K562 (cell line): Measurements from ENCODE around the gene POLR2J. TPM values are rescaled to one million over a fixed set of nuclear protein-coding genes. Genes with fewer than 3 reads are reported as not detected.
A peak's percentile ranks its signal among the peaks of the same experiment; 100 is the strongest.

ENCODE experiments used
- BRF2 ChIP-seq: IDR thresholded peaks from 3 replicates; pipeline ENCODE4 v1.6.1; 2011; ENCODE audit warnings: borderline replicate concordance, mild to moderate bottlenecking; ENCODE audit not compliant: insufficient read length, insufficient read depth
- CAMTA2 ChIP-seq: fragments of 250-450 bp; sonication (Bioruptor Pico); conservative IDR thresholded peaks from 2 replicates; pipeline ENCODE4 v1.5.1; 2022
- CHAMP1 ChIP-seq: fragments of 450-650 bp; IDR thresholded peaks from 2 replicates; pipeline ENCODE4 v1.6.1; 2016; ENCODE audit warnings: mild to moderate bottlenecking
- CREM ChIP-seq: IDR thresholded peaks from 2 replicates; pipeline ENCODE4 v1.6.1; 2014; ENCODE audit warnings: antibody characterized with exemption, low read depth
- ETS1 ChIP-seq: conservative IDR thresholded peaks from 2 replicates; pipeline ENCODE4 v1.6.1; 2011; ENCODE audit warnings: low read depth, mild to moderate bottlenecking, low read length; ENCODE audit not compliant: control insufficient read depth
- HOXB6 ChIP-seq: fragments of 250-450 bp; sonication (Bioruptor Pico); IDR thresholded peaks from 2 replicates; pipeline ENCODE4 v1.5.1; 2022; ENCODE audit warnings: mild to moderate bottlenecking, borderline replicate concordance
- MAX ChIP-seq: sonication (generic); formaldehyde crosslinking; IDR thresholded peaks from 2 replicates; pipeline ENCODE4 v1.9.0; 2022; ENCODE audit warnings: mild to moderate bottlenecking, missing genetic modification reagents
- MITF ChIP-seq: IDR thresholded peaks from 2 replicates; pipeline ENCODE4 v1.6.1; 2014; ENCODE audit warnings: antibody characterized with exemption
- PCBP2 ChIP-seq: fragments of 200-400 bp; formaldehyde crosslinking; IDR thresholded peaks from 2 replicates; pipeline ENCODE4 v1.6.1; 2018; ENCODE audit warnings: low read length, low read depth, mild to moderate bottlenecking, moderate library complexity; ENCODE audit not compliant: poor library complexity, severe bottlenecking
- PYGO2 ChIP-seq: fragments of 450-650 bp; IDR thresholded peaks from 2 replicates; pipeline ENCODE4 v1.6.1; 2016; ENCODE audit warnings: mild to moderate bottlenecking, missing genetic modification characterization, moderate library complexity, missing compliant biosample characterization
- SUPT5H ChIP-seq: fragments of 450-650 bp; IDR thresholded peaks from 2 replicates; pipeline ENCODE4 v1.6.1; 2016
- TGIF2 ChIP-seq: sonication (generic); formaldehyde crosslinking; IDR thresholded peaks from 2 replicates; pipeline ENCODE4 v1.8.1; 2022; ENCODE audit warnings: mild to moderate bottlenecking, missing genetic modification reagents, moderate library complexity
- UBTF ChIP-seq, 2 experiments: IDR thresholded peaks; 2 replicates each; pipeline ENCODE4 v1.6.1; 2012; ENCODE audit warnings: improper control_type of control experiment in 2 of 2, low read depth in 2 of 2, low read length in 2 of 2, borderline replicate concordance in 1 of 2
- ZBTB17 ChIP-seq: fragments of 450-650 bp; formaldehyde crosslinking; IDR thresholded peaks from 2 replicates; pipeline ENCODE4 v1.4.0; 2020; ENCODE audit warnings: mild to moderate bottlenecking
- ZNF263 ChIP-seq: sonication (generic); formaldehyde crosslinking; IDR thresholded peaks from 2 replicates; pipeline ENCODE4 v1.8.0; 2022; ENCODE audit warnings: mild to moderate bottlenecking, missing genetic modification reagents, borderline replicate concordance
- ZNF324 ChIP-seq: fragments of 250-450 bp; sonication (Bioruptor Pico); IDR thresholded peaks from 2 replicates; pipeline ENCODE4 v1.4.0; 2020; ENCODE audit warnings: mild to moderate bottlenecking
- polyA plus RNA-seq, 8 experiments: library from polyadenylated mRNA; depleted of rRNA in 4 of 8; stranded (reverse) in 5 of 8; unstranded in 3 of 8; fragments of >200 nt; fragmentation: Nextera tagmentation in 2 of 8; fragmentation: Illumina TruSeq in 1 of 8; extraction: Ambion mirVana in 2 of 8; extraction: Trizol in 1 of 8; gene quantifications; 2 replicates each; pipeline versions ENCODE4 v1.2.1 to v1.2.3, GENCODE V29; 2011 to 2014; ENCODE audit warnings: inconsistent platforms in 1 of 8, missing spikeins in 1 of 8
- total RNA-seq, 7 experiments: library from RNA; depleted of rRNA in 6 of 7; stranded (reverse); fragments of >200 nt in 6 of 7; fragmentation: Illumina TruSeq in 2 of 7; extraction: Trizol in 2 of 7; gene quantifications; 2 replicates each; pipeline versions ENCODE4 v1.2.1 to v1.2.3, GENCODE V29; 2011 to 2021; ENCODE audit warnings: low replicate concordance in 1 of 7

Gene POLR2J
- total and polyA plus RNA-seq, 9 of the 15 experiments (the other 6 are each of a cell fraction or from before 2014, with no cell fraction given) = 32.3 to 220 (median 113) TPM

GRCh38 chr7:102472126-102473041 is 6.3 kb downstream of the POLR2J start (continued):
- no peak for TF ChIP-seq UBTF (IDR thresholded peaks at IDR 0.05; ENCODE audit: borderline replicate concordance in 1 of 2, low read depth in 2 of 2, low read length in 2 of 2)
- TF ChIP-seq ZBTB17 (CRISPR knock-in tag) = 0 out of 2 replicates have a peak, but pooled peaks have one; percentile 32
- no peak for TF ChIP-seq CAMTA2 (CRISPR knock-in tag)
- no peak for TF ChIP-seq CHAMP1
- no peak for TF ChIP-seq MITF
- TF ChIP-seq TGIF2 (CRISPR knock-in tag) = no peak
- TF ChIP-seq MAX (CRISPR knock-in tag) = no peak
- 0 out of 2 replicates have a peak, but pooled peaks have one; percentile 23 for TF ChIP-seq ETS1
- peak; percentile 64 for TF ChIP-seq ZNF263 (CRISPR knock-in tag)
- TF ChIP-seq BRF2 = no peak
- no peak for TF ChIP-seq ZNF324 (CRISPR knock-in tag)
- TF ChIP-seq SUPT5H = peak; percentile 58
- TF ChIP-seq HOXB6 = no peak
- TF ChIP-seq PCBP2 = no peak
- peak; percentile 83 for TF ChIP-seq CREM
- TF ChIP-seq PYGO2 (tag) = no peak
